Mucosa of rectum (tissue), 2 donors: ENCODE results near the gene UGT1A10.
"Not testable (repeated sequence)": the region's sequence is repeated elsewhere in the genome, so short reads cannot be mapped to it uniquely, and the experiment has no call there.

Source experiments
- H3K27ac ChIP-seq, 2 donors: one replicate each; pipeline ENCODE4 v1.7.0; 2013; ENCODE audit warnings: inconsistent platforms in 2 of 2, low read depth in 2 of 2, low read length in 2 of 2
- H3K27me3 ChIP-seq, 2 donors: one replicate each; pipeline ENCODE4 v1.7.0; 2013; ENCODE audit warnings: low read length in 2 of 2; ENCODE audit not compliant: control insufficient read depth in 2 of 2, insufficient read depth in 2 of 2
- H3K36me3 ChIP-seq, 2 donors: one replicate each; pipeline ENCODE4 v1.7.0; 2013; ENCODE audit warnings: low read length in 2 of 2; ENCODE audit not compliant: control insufficient read depth in 2 of 2, insufficient read depth in 2 of 2
- H3K4me1 ChIP-seq, 2 donors: one replicate each; pipeline ENCODE4 v1.7.0; 2013; ENCODE audit warnings: low read length in 2 of 2, mild to moderate bottlenecking in 1 of 2; ENCODE audit not compliant: control insufficient read depth in 2 of 2, insufficient read depth in 2 of 2
- H3K4me3 ChIP-seq, 2 donors: one replicate each; pipeline ENCODE4 v1.7.0; 2013; ENCODE audit warnings: low read length in 2 of 2
- H3K9ac ChIP-seq, 2 donors: one replicate each; pipeline ENCODE4 v1.7.0; 2013; ENCODE audit warnings: low read length in 2 of 2, low read depth in 1 of 2, mild to moderate bottlenecking in 1 of 2
- H3K9me3 ChIP-seq, 2 donors: one replicate each; pipeline ENCODE4 v1.7.0; 2013; ENCODE audit warnings: low read length in 2 of 2; ENCODE audit not compliant: control insufficient read depth in 2 of 2
- donor health status: healthy.
- donor health status: Normal muscosa, but diverticular disease.

Gene UGT1A10

DNA sequence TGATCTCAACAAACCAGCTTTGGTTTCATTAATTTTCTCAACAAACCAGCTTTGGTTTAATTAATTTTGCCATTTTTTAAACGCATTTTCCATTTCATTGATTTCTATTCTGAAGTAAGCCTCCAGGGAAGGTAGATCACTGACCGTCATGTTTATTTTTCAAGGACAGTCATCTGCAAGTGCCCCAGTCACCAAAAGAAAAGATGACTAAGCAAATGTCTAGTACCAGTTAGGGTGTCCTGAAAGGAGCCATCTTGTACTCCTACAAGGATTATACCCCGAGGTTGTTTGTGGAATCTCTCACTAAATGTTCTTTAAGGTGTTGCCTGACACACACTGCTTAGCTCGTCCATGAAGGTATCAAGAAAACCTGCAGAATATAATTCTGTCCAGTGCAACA, 25.0 kb upstream of the UGT1A10 start:
- H3K4me1 ChIP-seq, result no peaks in the 10 kb centered on the region
- no peak overlapping the region for H3K9ac ChIP-seq
- no peaks in the 10 kb centered on the region for H3K36me3 ChIP-seq
- no peak overlapping the region for H3K4me3 ChIP-seq
- no peaks in the 10 kb centered on the region for H3K27me3 ChIP-seq
- no peak overlapping the region for H3K27ac ChIP-seq
- no peaks in the 10 kb centered on the region for H3K9me3 ChIP-seq

DNA sequence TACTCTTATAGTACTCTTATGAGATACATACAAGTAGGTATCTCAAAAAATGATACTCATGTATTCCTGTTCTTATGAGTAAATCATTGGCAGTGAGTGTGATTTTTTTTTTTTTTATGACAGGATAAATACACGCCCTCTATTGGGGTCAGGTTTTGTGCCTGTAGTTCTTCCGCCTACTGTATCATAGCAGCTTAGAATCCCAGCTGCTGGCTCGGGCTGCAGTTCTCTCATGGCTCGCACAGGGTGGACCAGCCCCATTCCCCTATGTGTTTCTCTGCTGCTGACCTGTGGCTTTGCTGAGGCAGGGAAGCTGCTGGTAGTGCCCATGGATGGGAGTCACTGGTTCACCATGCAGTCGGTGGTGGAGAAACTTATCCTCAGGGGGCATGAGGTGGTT, 18.8 kb upstream of the UGT1A10 start, which contains the start of gene UGT1A8:
Gene UGT1A8 (plus strand): TSS at position 158 of the 400 bp plus-strand sequence. CDS start 75 bp downstream, at position 233.
- peak within 1 kb of the TSS; percentile 51 to 58 for H3K27ac ChIP-seq
- H3K4me1 ChIP-seq, H3K27me3 ChIP-seq, H3K36me3 ChIP-seq, H3K9me3 ChIP-seq: not testable (repeated sequence)
- peak within 1 kb of the TSS in 1 of 2 donors; percentile 38 for H3K9ac ChIP-seq
- peak within 1 kb of the TSS; percentile 46 to 65 for H3K4me3 ChIP-seq

DNA sequence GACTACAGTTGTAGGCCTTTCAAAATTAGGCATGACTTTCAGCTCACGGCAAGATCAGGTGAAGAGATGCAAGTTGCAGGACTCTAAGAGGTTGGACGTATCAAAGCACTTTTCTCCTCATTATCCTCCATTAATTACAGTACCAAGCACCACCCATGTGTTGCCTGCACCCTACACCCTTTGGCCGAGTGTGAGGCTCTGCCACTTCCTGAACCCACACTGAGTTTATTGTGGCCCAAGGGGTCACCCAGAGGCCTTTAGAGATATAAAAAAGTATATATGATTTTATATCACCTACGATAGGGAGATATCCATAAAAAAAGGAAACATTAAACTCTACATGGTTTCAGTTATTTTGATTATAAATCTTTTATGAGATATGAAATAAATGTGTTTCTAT, 16.0 kb upstream of the UGT1A10 start:
- Histone ChIP-seq H3K27me3 (no peaks in the 10 kb centered on the region), H3K27ac (no peak overlapping the region), H3K9ac (no peak overlapping the region), H3K36me3 (no peaks in the 10 kb centered on the region), H3K4me1 (peaks cover 0 to 8% of the 10 kb centered on the region in 2 donors), H3K9me3 (no peaks in the 10 kb centered on the region), H3K4me3 (peak overlapping the region in 1 of 2 donors; percentile 23)

DNA sequence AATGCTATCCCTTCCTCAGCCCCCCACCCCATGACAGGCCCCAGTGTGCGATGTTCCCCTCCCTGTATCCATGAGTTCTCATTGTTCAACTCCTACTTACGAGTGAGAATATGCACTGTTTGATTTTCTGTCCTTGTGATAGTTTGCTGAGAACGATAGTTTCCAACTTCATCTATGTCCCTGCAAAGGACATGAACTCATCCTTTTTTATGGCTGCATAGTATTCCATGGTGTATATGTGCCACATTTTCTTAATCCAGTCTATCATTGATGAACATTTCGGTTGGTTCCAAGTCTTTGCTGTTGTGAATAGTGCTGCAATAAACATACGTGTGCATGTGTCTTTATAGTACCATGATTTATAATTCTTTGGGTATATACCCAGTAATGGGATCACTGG, 14.4 kb upstream of the UGT1A10 start:
- not testable (repeated sequence) for H3K27me3 ChIP-seq, H3K27ac ChIP-seq, H3K9ac ChIP-seq, H3K4me1 ChIP-seq, H3K9me3 ChIP-seq, H3K36me3 ChIP-seq, H3K4me3 ChIP-seq

DNA sequence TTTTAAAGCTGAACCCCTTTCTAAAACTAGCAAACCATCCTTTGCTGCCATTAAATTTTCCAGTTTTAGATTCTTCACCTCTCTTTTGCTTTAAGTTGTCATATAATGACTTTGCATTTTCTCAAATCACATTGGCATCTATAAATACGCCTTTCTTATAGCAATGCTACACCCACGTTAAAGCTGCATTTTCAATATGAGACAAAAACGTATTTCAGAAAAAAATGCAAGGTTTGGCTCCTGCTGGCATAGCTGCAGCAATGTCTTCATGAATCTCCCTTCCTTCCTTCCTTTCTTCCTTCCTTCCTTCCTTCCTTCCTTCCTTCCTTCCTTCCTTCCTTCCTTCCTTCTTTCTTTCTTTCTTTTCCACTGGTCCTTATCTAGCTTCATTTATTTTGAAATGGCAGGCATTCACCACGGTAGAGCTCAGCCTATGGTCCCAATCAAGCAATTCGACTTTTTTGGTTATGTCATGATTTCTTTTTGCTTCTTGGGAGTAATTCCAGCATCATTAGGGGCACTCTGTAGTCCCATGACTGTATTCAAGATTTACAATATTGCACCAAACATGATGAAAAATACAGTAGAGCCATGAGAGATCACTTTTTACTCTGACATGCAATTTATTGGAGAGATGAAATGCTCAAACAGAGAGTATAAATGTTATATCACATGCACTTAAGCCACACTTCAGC, 8.8 kb upstream of the UGT1A10 start:
- H3K36me3 ChIP-seq, result no peaks in the 10 kb centered on the region
- no peaks in the 10 kb centered on the region for H3K4me1 ChIP-seq
- H3K4me3 ChIP-seq, result no peak overlapping the region
- peaks cover 3 to 5% of the 10 kb centered on the region in 2 donors for H3K9me3 ChIP-seq
- no peak overlapping the region for H3K9ac ChIP-seq
- H3K27me3 ChIP-seq, result no peaks in the 10 kb centered on the region
- no peak overlapping the region for H3K27ac ChIP-seq

DNA sequence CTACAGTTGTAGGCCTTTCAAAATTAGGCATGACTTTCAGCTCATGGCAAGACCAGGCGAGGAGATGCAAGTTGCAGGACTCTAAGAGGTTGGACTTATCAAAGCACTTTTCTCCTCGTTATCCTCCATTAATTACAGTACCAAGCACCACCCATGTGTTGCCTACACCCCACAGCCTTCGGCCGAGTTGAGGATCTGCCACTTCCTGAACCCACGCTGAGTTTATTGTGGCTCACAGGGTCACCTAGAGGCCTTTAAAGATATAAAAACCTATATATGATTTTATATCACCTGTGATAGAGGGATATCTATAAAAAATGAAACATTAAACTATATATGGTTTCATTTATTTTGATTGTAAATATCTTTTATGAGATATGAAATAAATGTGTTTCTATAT, 2.6 kb downstream of the UGT1A10 start:
- H3K4me1 ChIP-seq, result peaks cover 0 to 3% of the 10 kb centered on the region in 2 donors
- H3K27me3 ChIP-seq, result no peaks in the 10 kb centered on the region
- H3K9me3 ChIP-seq, result no peaks in the 10 kb centered on the region
- H3K9ac ChIP-seq, result no peak overlapping the region
- peak overlapping the region; percentile 31 to 76 for H3K4me3 ChIP-seq
- H3K27ac ChIP-seq, result peak overlapping the region; percentile 32 to 34
- no peaks in the 10 kb centered on the region for H3K36me3 ChIP-seq

DNA sequence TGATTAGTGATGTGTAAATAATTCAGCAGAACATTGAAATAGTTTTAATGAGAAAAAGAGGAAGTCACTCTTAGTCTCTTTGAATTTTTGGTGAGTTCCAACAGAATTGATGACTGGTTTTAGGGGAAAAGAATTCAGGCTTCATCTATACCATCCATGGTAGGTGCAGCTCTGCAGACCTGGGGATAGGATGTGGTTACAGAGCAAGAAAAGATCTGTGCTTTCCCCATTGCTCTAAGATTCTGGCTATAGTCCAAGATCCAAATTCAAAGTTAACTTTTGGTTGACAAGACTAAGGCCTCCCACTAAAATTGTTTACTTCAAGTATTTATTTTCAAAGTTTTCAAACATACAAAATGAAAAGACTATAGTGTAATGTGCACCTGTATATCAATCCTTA, 3.6 kb downstream of the UGT1A10 start:
- H3K9ac ChIP-seq, result no peak overlapping the region
- no peaks in the 10 kb centered on the region for H3K9me3 ChIP-seq
- H3K4me1 ChIP-seq, result peaks cover 0 to 3% of the 10 kb centered on the region in 2 donors
- H3K36me3 ChIP-seq, result no peaks in the 10 kb centered on the region
- H3K27ac ChIP-seq, result no peak overlapping the region
- H3K27me3 ChIP-seq, result no peaks in the 10 kb centered on the region
- peak overlapping the region in 1 of 2 donors; percentile 32 for H3K4me3 ChIP-seq

DNA sequence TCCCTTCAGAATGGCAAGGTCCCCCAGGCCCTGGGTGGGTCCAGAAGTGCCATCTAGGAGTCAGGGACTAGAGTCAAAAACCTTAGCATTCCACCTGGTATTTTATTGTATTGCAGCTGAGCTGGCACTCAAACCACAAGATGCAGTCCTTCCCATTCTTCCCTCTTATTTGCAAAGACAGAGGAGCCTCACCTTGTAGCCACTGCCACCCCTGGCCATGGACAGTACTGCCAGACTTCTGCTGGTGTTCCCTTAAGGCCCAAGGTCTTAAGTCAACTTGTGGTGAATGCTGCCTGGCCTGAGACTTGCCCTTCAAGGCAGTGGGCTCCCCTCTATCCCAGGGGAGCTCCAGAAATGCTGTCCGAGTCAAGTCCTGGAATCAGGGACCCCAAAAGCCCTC, 6.9 kb downstream of the UGT1A10 start:
- H3K36me3 ChIP-seq, result peaks cover 0 to 2% of the 10 kb centered on the region in 2 donors
- no peaks in the 10 kb centered on the region for H3K27me3 ChIP-seq
- no peak overlapping the region for H3K4me3 ChIP-seq
- H3K9me3 ChIP-seq, result peaks cover 2 to 4% of the 10 kb centered on the region in 2 donors
- no peak overlapping the region for H3K27ac ChIP-seq
- no peak overlapping the region for H3K9ac ChIP-seq
- peaks cover 0 to 3% of the 10 kb centered on the region in 2 donors for H3K4me1 ChIP-seq

DNA sequence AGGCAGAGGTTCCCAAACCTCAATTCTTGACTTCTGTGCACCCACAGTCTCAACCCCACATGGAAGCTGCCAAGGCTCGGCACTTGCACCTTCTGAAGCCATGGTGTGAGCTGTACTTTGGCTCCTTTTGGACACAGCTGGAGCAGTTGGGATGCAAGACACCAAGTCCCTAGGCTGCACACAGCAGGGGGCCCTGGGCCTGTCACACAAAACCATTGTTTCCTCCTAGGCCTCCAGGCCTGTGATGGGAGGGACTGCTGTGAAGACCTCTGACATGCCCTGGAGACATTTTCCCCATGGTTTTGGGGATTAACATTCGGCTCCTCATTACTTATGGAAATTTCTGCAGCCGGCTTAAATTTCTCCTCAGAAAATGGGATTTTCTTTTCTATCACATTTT, 9.8 kb downstream of the UGT1A10 start:
- H3K36me3 ChIP-seq, H3K9ac ChIP-seq, H3K4me1 ChIP-seq, H3K27ac ChIP-seq, H3K9me3 ChIP-seq, H3K27me3 ChIP-seq, H3K4me3 ChIP-seq: not testable (repeated sequence)

DNA sequence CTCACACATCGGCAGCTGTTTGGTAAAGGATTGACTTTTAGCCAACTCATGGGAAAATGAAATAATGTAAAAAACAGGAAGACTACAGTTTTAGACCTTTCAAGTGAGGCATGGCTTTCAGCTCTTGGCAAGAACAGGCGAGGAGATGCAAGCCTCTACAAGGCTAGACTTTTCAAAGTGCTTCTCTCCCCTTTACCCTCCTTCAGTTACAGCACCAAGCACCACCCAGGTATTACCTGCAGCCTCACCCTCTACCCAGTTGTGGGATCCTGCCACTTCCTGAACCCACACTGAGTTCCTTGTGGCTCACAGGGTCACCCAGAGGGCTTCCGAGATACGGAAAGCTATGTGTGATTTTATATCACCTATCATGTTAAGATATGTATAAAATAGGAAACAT, 14.7 kb downstream of the UGT1A10 start:
- Histone ChIP-seq H3K9me3 (peaks cover 0 to under 1% of the 10 kb centered on the region in 2 donors), H3K36me3 (no peaks in the 10 kb centered on the region), H3K4me3 (no peak overlapping the region), H3K9ac (no peak overlapping the region), H3K27ac (peak overlapping the region in 1 of 2 donors; percentile 25), H3K27me3 (no peaks in the 10 kb centered on the region), H3K4me1 (no peaks in the 10 kb centered on the region)
